T-helper 2 cell treated with Interferon-gamma antibody and Interleukin-4, amounts not matched to agents 5 μg/mL and 100 μg/mL, for 36 hours (primary cell): ENCODE data around the gene SLC25A26.

Experiments used
- DNase-seq: peaks from one replicate; pipeline ENCODE4 v3.0.0; 2021; ENCODE audit warnings: low spot score
- H3K27ac Mint-ChIP-seq: one replicate; pipeline ENCODE4 v1.8.0; 2021; ENCODE audit warnings: mild to moderate bottlenecking, mixed read lengths
- H3K27me3 Mint-ChIP-seq: one replicate; pipeline ENCODE4 v1.8.0; 2021; ENCODE audit warnings: low read depth, mixed read lengths
- H3K36me3 Mint-ChIP-seq: one replicate; pipeline ENCODE4 v1.8.0; 2021; ENCODE audit warnings: low read depth, mixed read lengths
- H3K4me1 Mint-ChIP-seq: one replicate; pipeline ENCODE4 v1.8.0; 2021; ENCODE audit warnings: low read depth, mixed read lengths
- H3K4me3 Mint-ChIP-seq: one replicate; pipeline ENCODE4 v1.8.0; 2022; ENCODE audit warnings: mild to moderate bottlenecking, moderate library complexity, mixed read lengths
- H3K9me3 Mint-ChIP-seq: one replicate; pipeline ENCODE4 v1.8.0; 2021; ENCODE audit warnings: mixed read lengths

SLC25A26 gene

DNA sequence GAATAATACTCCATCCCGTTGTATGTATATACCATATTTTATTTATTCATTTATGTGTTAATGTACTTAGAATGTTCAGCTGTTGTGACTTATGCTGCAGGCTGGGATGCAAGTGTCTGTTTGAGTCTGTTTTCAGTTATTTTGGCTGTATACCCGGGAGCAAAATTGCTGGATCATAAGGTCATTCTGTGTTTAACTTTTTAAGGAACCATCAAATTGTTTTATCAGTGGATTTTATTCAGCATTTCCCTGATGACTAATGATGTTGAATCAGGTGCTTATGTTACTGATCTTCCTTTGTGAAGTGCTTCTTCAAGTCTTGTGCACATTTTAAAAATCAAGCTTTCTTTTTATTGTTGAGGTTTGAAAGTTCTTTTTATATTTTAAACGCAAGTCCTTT is 118.1 kb downstream of the SLC25A26 start:
- DNase-seq = no peak
- H3K9me3 Mint-ChIP-seq = no peaks in the 10 kb centered on the region
- H3K27ac Mint-ChIP-seq = no peak overlapping the region
- H3K4me1 Mint-ChIP-seq = peaks cover 4% of the 10 kb centered on the region
- H3K27me3 Mint-ChIP-seq = no peaks in the 10 kb centered on the region
- no peaks in the 10 kb centered on the region for H3K36me3 Mint-ChIP-seq
- no peak overlapping the region for H3K4me3 Mint-ChIP-seq

DNA sequence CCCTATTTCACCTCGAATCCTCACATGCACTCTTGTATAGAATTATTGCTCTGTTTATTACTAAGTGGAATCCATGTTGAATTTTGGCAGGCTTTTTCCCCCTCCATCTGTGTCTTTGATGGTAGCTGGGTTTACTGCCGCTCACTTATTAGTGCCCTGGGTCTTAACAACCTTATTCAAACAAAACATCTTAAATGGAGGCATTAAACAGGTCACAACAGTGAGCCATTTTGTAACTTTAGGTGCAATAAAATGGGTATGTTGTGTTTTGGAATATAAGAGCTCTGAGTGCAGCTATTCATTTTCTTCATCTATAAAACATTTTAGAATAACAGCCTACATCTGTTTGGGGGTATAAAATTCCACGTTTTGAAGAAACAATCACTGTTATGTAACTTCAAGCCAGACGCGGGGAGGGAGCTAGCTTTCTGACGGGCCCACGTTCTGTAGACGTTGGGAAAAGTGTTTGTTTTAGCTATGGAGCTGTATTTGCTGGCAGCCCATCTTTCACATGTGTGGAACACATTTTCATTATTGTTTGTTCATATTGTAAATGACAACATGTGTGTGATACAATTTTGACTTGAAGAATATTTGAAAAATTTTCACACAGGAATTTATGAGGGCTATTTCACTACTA is 122.0 kb downstream of the SLC25A26 start:
- peaks cover 1% of the 10 kb centered on the region for H3K4me1 Mint-ChIP-seq

DNA sequence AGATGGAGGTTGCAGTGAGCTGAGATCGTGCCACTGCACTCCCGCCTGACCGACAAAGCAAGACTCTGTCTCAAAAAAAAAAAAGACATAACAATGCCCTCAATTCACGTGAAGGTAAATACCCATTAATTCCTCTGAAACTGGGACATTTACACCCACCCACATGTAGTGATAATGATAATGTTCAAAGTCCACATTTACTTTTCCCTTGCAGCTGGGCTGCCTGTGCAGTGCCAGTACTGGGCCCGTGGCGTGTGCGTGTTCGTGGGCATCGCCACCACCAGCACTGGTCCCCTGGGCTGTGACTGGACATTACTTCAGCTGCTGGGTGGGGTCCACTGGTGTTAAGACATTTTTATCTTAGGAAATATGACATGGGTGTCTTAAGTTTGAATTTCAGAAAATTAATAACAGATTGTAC is 123.6 kb downstream of the SLC25A26 start:
- H3K9me3 Mint-ChIP-seq = no peaks in the 10 kb centered on the region
- H3K27ac Mint-ChIP-seq = no peak overlapping the region
- H3K27me3 Mint-ChIP-seq = no peaks in the 10 kb centered on the region
- peaks cover 1% of the 10 kb centered on the region for H3K4me1 Mint-ChIP-seq
- H3K36me3 Mint-ChIP-seq = peaks cover 11% of the 10 kb centered on the region
- no peak overlapping the region for H3K4me3 Mint-ChIP-seq
- DNase-seq = no peak

More for the DNA sequence above, 122.0 kb downstream of the SLC25A26 start:
- Mint-ChIP-seq H3K9me3 (no peaks in the 10 kb centered on the region), H3K27ac (no peak overlapping the region), H3K4me3 (no peak overlapping the region), H3K36me3 (peaks cover 8% of the 10 kb centered on the region), H3K27me3 (no peaks in the 10 kb centered on the region)
- DNase-seq = no peak

DNA sequence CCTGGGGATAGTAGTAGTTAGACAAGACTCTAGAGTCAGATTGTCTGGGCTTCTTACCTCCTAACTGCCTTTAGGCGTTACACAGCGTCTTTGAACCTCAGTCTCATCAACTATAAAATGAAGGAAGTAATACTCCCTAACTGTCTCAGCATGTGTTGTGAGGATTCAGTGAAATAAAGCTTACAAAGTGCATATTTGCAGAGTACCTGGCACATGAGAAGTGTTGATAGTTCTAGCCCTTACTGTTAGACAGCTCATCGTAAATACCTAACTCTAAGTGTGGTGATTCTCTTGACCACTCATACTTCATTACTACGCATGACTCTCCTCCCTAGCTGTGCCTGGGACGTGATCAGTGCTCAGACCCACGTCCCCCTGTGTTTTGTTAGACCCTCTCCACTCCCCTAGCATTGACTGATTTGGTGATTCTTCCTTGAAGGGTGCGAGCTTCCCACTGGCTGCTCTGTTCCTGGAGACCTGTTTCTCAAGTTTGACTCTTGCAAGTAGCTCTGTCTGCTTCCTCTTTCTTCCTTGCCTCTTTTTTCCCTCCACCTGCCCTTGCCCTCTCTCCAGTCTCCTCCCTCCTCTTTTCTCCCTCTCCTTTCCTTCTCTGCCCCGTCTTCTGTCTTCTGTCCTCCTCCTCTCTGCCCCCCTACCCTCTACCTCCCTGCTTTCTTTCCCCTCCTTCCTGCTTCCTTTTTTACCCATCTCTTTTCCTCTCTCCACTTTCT is 124.2 kb downstream of the SLC25A26 start:
- H3K36me3 Mint-ChIP-seq = peaks cover 11% of the 10 kb centered on the region
- peaks cover 1% of the 10 kb centered on the region for H3K4me1 Mint-ChIP-seq
- no peak for DNase-seq
- no peaks in the 10 kb centered on the region for H3K9me3 Mint-ChIP-seq
- no peaks in the 10 kb centered on the region for H3K27me3 Mint-ChIP-seq
- H3K27ac Mint-ChIP-seq = no peak overlapping the region
- no peak overlapping the region for H3K4me3 Mint-ChIP-seq

DNA sequence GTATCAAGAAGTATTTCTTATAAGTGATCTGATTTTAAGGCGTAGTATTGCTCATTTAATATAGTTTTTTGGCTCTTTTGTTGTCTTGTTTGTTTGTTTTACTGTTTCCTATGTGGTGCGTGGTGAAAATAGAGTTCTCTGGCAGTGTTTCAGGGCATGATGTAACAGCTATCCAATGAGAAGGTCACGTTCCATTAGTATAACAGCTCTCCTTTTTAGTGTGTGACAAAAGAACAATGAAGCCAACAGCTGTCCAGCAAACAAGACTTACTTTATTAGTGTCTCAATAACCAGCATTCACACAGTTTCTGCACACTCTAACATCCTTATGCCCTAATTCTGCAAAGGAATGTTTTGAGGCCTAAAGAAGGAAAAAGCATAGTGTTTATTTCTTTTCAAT is 127.9 kb downstream of the SLC25A26 start:
- no peaks in the 10 kb centered on the region for H3K9me3 Mint-ChIP-seq
- peaks cover 13% of the 10 kb centered on the region for H3K36me3 Mint-ChIP-seq
- H3K4me1 Mint-ChIP-seq = peaks cover 12% of the 10 kb centered on the region
- no peaks in the 10 kb centered on the region for H3K27me3 Mint-ChIP-seq
- DNase-seq = no peak
- H3K27ac Mint-ChIP-seq = no peak overlapping the region
- no peak overlapping the region for H3K4me3 Mint-ChIP-seq

DNA sequence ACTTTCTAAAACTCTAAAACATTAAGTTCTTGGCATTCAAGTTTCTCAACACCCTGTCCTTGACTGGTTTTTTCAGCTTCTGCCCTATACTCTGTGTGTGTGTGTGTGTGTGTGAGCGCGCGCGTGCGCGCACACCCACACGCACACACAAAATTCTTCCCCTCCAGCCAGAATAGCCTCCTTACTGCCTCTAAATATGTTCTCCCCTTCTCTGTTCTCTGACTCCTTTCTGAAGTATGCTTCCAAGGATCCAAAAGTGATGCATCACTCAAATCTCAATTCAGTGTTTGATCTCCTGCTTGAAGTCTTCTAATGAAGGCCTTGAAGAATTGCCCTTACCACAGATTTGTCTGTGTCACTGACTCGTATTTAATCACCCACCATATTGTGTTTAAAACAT is 129.8 kb downstream of the SLC25A26 start:
- H3K36me3 Mint-ChIP-seq = peaks cover 16% of the 10 kb centered on the region
- no peak overlapping the region for H3K27ac Mint-ChIP-seq
- no peak for DNase-seq
- H3K9me3 Mint-ChIP-seq = no peaks in the 10 kb centered on the region
- H3K27me3 Mint-ChIP-seq = no peaks in the 10 kb centered on the region
- H3K4me3 Mint-ChIP-seq = no peak overlapping the region
- peaks cover 27% of the 10 kb centered on the region for H3K4me1 Mint-ChIP-seq

DNA sequence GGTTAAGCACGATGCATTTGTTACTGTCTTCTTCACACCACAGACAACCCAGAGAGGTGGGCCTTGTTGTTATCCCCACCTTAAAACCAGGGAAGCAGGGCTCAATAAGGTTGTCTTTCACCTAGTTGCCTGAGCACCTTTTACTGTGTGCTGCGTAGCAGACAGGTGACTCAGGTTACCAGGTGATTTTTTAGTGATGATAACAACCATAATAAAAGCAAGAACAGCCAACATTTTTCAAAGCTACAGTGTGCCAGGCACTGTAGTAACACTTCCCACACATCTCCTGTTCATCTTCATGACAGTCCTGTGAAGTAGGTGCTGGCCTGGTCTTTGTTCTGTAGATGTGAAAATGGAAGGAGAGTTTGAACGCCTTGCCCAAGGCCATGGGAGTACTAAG is 132.2 kb downstream of the SLC25A26 start:
- no peaks in the 10 kb centered on the region for H3K27me3 Mint-ChIP-seq
- H3K9me3 Mint-ChIP-seq = no peaks in the 10 kb centered on the region
- peaks cover 34% of the 10 kb centered on the region for H3K4me1 Mint-ChIP-seq

DNA sequence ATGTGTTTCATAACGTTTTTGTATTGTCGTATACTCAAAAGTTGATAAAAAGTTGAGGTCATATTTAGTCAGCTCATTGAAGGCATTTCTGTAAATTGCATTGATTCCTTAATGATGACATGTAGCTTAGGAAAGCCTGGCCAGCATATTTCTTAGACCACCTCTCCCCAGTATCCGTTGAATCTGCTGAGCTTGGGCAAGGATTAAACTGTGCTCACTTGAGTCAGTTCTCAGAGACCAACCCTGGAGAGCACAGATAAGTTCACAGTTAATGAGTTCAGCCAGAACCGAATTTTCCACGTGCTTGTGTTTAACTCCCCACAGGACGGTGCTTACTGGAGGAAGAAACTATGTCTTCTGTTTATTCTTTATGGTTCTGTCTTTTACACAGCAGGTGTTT is 132.7 kb downstream of the SLC25A26 start:
- H3K27ac Mint-ChIP-seq = no peak overlapping the region
- H3K4me3 Mint-ChIP-seq = no peak overlapping the region
- H3K36me3 Mint-ChIP-seq = peaks cover 6% of the 10 kb centered on the region
- no peaks in the 10 kb centered on the region for H3K9me3 Mint-ChIP-seq
- DNase-seq = no peak
- peaks cover 34% of the 10 kb centered on the region for H3K4me1 Mint-ChIP-seq
- H3K27me3 Mint-ChIP-seq = no peaks in the 10 kb centered on the region

More for the DNA sequence above, 132.2 kb downstream of the SLC25A26 start:
- H3K36me3 Mint-ChIP-seq = peaks cover 5% of the 10 kb centered on the region
- H3K27ac Mint-ChIP-seq = no peak overlapping the region
- DNase-seq = no peak
- H3K4me3 Mint-ChIP-seq = no peak overlapping the region

DNA sequence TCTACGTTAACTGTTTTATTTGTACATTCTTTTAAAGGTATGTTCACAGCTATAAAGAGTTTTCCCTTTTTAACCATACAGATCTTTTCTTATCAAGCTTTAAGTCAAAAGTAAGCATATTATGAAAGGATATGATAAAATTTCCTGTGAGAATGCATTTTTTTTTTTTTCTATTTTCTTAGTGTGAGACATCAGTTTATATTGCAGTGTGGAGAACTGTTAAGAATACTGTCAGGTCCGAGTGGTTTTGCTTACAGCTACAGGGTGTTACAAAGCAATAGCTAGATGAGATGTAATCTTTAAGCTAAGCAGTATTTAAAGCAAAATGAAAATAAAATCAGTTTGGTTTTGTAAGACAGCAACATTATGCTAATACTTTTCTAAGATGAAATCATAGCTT is 133.2 kb downstream of the SLC25A26 start:
- Mint-ChIP-seq H3K4me1 (peaks cover 34% of the 10 kb centered on the region), H3K9me3 (no peaks in the 10 kb centered on the region), H3K27ac (no peak overlapping the region), H3K36me3 (peaks cover 7% of the 10 kb centered on the region), H3K27me3 (no peaks in the 10 kb centered on the region), H3K4me3 (no peak overlapping the region)
- no peak for DNase-seq

DNA sequence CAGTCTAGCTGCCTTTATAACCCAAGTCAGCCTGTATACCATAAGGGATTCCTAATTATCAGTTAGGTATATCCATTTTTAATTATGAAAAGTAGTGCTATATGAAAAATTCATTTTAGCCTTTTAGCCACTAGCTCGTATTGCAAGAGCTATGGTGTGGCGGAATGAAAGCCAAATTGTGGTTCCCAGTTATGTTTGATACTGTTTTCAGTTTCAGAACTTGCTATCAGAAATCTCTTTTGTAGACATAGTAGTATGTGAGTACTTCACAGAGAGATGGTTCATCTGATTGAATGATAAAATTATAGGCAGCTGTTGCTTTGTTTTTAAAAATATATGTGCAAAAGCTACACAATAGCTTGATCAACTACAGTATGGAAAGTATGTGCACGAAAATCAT is 134.6 kb downstream of the SLC25A26 start:
- Mint-ChIP-seq H3K4me3 (peak overlapping the region; percentile 1), H3K27ac (peak overlapping the region; percentile 47), H3K36me3 (peaks cover 7% of the 10 kb centered on the region)

DNA sequence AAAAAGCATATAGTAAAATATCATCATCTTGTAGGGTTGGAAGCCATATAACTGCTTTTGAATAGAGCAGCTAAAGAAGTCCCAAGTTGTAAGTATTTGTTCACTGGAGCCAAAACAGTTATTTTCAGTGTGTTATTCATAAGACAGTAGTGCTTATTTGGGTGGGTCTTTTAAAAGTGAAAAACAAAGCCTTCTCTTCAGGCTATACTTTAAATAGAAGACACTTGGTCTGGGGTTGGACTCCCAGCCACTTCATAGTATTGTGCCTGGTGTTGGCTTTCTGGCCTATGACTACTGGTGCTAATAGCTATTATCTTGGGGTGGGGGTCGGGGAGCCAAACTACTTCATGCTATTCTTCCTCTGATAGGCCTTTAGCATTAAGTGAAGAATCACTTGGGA is 135.2 kb downstream of the SLC25A26 start:
- Mint-ChIP-seq H3K36me3 (peaks cover 7% of the 10 kb centered on the region), H3K4me1 (peaks cover 34% of the 10 kb centered on the region), H3K4me3 (peak overlapping the region; percentile 1), H3K9me3 (no peaks in the 10 kb centered on the region), H3K27me3 (no peaks in the 10 kb centered on the region), H3K27ac (peak overlapping the region; percentile 47)
- DNase-seq = no peak

More for the DNA sequence above, 134.6 kb downstream of the SLC25A26 start:
- Mint-ChIP-seq H3K4me1 (peaks cover 34% of the 10 kb centered on the region), H3K27me3 (no peaks in the 10 kb centered on the region), H3K9me3 (no peaks in the 10 kb centered on the region)
- peak; percentile 27 for DNase-seq

DNA sequence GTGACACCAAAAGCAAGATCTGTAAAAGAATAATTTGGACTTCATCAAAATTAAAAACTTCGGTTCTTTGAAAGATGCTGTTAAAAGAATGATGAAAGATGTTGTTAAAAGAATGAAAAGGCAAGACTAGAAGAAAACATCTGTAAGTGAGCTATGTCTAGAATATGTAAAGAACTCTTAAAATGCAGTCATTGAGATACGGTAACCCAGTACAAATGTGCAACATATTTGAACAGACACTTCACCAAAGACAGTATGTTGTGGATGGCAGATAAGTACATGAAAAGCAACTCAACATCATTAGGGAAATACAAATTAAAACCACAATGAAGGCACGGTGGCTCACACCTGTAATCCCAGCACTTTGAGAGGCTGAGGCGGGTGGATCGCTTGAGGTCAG is 140.6 kb downstream of the SLC25A26 start:
- Mint-ChIP-seq H3K27ac (no peak overlapping the region), H3K9me3 (no peaks in the 10 kb centered on the region), H3K36me3 (peaks cover 2% of the 10 kb centered on the region), H3K4me1 (no peaks in the 10 kb centered on the region), H3K27me3 (no peaks in the 10 kb centered on the region), H3K4me3 (no peak overlapping the region)
- no peak for DNase-seq

DNA sequence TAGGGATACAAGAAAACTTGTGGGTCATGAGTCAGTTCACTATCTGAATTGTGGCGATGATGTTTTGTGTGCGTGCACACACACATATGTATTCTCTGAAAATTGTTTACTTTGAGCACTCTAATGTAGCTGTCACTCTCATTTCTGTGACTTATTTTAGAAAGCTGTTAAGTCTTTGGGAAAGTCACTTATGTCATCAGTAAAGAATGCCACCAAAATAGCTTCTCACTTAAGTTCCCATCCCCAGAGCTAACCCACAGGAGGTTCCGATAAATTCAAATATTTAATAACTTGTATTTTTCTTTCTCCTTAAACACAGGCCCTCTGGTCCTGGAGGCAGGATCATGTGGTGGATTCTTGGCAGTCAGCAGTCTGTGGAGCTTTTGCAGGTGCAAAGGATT is 141.7 kb downstream of the SLC25A26 start:
- H3K27me3 Mint-ChIP-seq = no peaks in the 10 kb centered on the region
- H3K36me3 Mint-ChIP-seq = peaks cover 2% of the 10 kb centered on the region
- DNase-seq = no peak
- H3K4me3 Mint-ChIP-seq = no peak overlapping the region
- H3K27ac Mint-ChIP-seq = no peak overlapping the region
- H3K4me1 Mint-ChIP-seq = no peaks in the 10 kb centered on the region
- no peaks in the 10 kb centered on the region for H3K9me3 Mint-ChIP-seq

DNA sequence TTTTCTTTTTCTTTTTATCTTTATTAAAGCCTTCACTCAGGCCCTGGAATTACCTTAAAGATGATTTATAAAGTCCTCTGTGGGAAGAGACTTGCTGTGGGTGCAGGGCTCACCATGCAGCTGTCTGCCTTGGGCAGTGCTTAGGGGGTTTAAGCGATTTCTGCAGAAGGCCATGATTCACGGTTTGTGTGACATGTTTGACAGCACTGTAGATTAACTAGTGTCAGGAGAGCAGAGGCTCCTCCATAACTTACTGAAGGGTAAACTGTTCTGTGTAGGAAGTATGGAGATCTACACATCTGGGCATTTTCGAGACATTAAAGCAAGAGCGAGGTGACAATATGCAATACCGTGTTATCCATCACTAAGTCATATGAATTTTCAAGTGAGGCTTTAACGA is 142.3 kb downstream of the SLC25A26 start:
- H3K36me3 Mint-ChIP-seq = peaks cover 2% of the 10 kb centered on the region
- DNase-seq = no peak
- H3K27me3 Mint-ChIP-seq = no peaks in the 10 kb centered on the region
- H3K4me3 Mint-ChIP-seq = no peak overlapping the region
- H3K4me1 Mint-ChIP-seq = no peaks in the 10 kb centered on the region
- H3K9me3 Mint-ChIP-seq = no peaks in the 10 kb centered on the region
- no peak overlapping the region for H3K27ac Mint-ChIP-seq
